ENCODE data around the gene NKX1-2.
A peak's percentile ranks its signal among the peaks of the same experiment; 100 is the strongest.

Gene NKX1-2

GRCh38 chr10:124450012-124450782 is at the start of gene NKX1-2:
NKX1-2 (minus strand) TSS chr10:124450035; CDS start chr10:124449943, 92 bp downstream.
- DNase-seq (ENCODE audit: low spot score), result no peak

- DNase-seq (ENCODE audit: low spot score), result no peak
These were observed 48.2 kb upstream of the NKX1-2 start for GRCh38 chr10:124498056-124498455.

GRCh38 chr10:124497196-124497881 is 47.5 kb upstream of the NKX1-2 start:
- DNase-seq (ENCODE audit: low spot score), result peak; percentile 36

GRCh38 chr10:124496620-124497019 is 46.8 kb upstream of the NKX1-2 start:
- DNase-seq (ENCODE audit: low spot score), result no peak

GRCh38 chr10:124496150-124496549 is 46.3 kb upstream of the NKX1-2 start:
- DNase-seq (ENCODE audit: low spot score), result no peak

- DNase-seq (ENCODE audit: low spot score), result no peak
These were observed 45.9 kb upstream of the NKX1-2 start for GRCh38 chr10:124495725-124496124.

- no peak for DNase-seq (ENCODE audit: low spot score)
These were observed 45.3 kb upstream of the NKX1-2 start for GRCh38 chr10:124495162-124495561.

- no peak for DNase-seq (ENCODE audit: low spot score)
These were observed 44.4 kb upstream of the NKX1-2 start for GRCh38 chr10:124494046-124494807.

GRCh38 chr10:124493214-124493882 is 43.5 kb upstream of the NKX1-2 start:
- no peak for DNase-seq (ENCODE audit: low spot score)

- DNase-seq (ENCODE audit: low spot score), result no peak
These were observed 42.4 kb upstream of the NKX1-2 start for GRCh38 chr10:124492266-124492665.

- DNase-seq (ENCODE audit: low spot score), result no peak
These were observed 41.3 kb upstream of the NKX1-2 start for GRCh38 chr10:124491105-124491504.

GRCh38 chr10:124486635-124487034 is 36.8 kb upstream of the NKX1-2 start:
- no peak for DNase-seq (ENCODE audit: low spot score)

GRCh38 chr10:124484661-124485060 is 34.8 kb upstream of the NKX1-2 start:
- DNase-seq (ENCODE audit: low spot score), result peak; percentile 40

GRCh38 chr10:124484031-124484430 is 34.2 kb upstream of the NKX1-2 start:
- no peak for DNase-seq (ENCODE audit: low spot score)

- no peak for DNase-seq (ENCODE audit: low spot score)
These were observed 33.0 kb upstream of the NKX1-2 start for GRCh38 chr10:124482876-124483275.

GRCh38 chr10:124482236-124482800 is 32.5 kb upstream of the NKX1-2 start:
- no peak for DNase-seq (ENCODE audit: low spot score)

- DNase-seq (ENCODE audit: low spot score), result no peak
These were observed 31.9 kb upstream of the NKX1-2 start for GRCh38 chr10:124481717-124482116.

- no peak for DNase-seq (ENCODE audit: low spot score)
These were observed 31.0 kb upstream of the NKX1-2 start for GRCh38 chr10:124480860-124481259.

GRCh38 chr10:124478515-124478914 is 28.7 kb upstream of the NKX1-2 start:
- no peak for DNase-seq (ENCODE audit: low spot score)

GRCh38 chr10:124477614-124478363 is 28.0 kb upstream of the NKX1-2 start:
- no peak for DNase-seq (ENCODE audit: low spot score)

Data from Ammon's horn (tissue), 1 donor.